K562 (cell line): ENCODE results near the gene ADD2. TPM values are rescaled to one million over a fixed set of nuclear protein-coding genes. Genes with fewer than 3 reads are reported as not detected.

Experiments used
- ATAC-seq: fragments of 200-7000 bp; cut with Tn5 transposase; 3 replicates; pipeline ENCODE4 v1.9.1; 2020; ENCODE audit warnings: moderate library complexity
- BruUV-seq: library from RNA; stranded (reverse); fragments of 400-500 nt; replicated peaks from 2 replicates; lab custom pipeline; 2021; lab: Mats Ljungman, UMichigan
- CTCF ChIA-PET: fragments of 300-600 bp; formaldehyde crosslinking; extraction: SDS; loops from one replicate; lab custom pipeline; 2021; ENCODE audit warnings: low intra/inter-chr PET ratio; lab: Yijun Ruan, JAX
- POLR2A ChIA-PET: fragments of 300-600, 350-650 bp; sonication (Branson Sonifier 250); formaldehyde crosslinking; extraction: SDS; loops from one replicate; lab custom pipeline; 2021; ENCODE audit warnings: antibody characterized with exemption, inconsistent platforms; lab: Yijun Ruan, JAX
- DNase-seq, 4 experiments: peaks; one replicate each; pipeline versions ENCODE4 v3.0.0 to v3.0.0-alpha.2; 2011 to 2018; ENCODE audit warnings: low spot score in 3 of 4, mixed read lengths in 3 of 4; ENCODE audit errors: extremely low read depth in 1 of 4
- FAIRE-seq: peaks from 2 replicates; lab custom pipeline; 2011; peaks lifted over from hg19 to GRCh38; lab: Jason Lieb, UNC
- H2AFZ ChIP-seq: 2 replicates; pipeline ENCODE4 v1.6.0; 2011; ENCODE audit warnings: low read depth, low read length, control low read depth, inconsistent platforms
- H3K27ac ChIP-seq: fragments of 200-600 bp; 3 replicates; pipeline ENCODE4 v1.8.0; 2011; ENCODE audit warnings: low read depth, mild to moderate bottlenecking, control low read depth, inconsistent platforms, low read length, moderate library complexity, mixed read lengths; ENCODE audit errors: extremely low read depth
- H3K27me3 ChIP-seq, 2 experiments: fragments of 300-600 bp in 1 of 2; 2 replicates in 1 of 2; 3 replicates in 1 of 2; pipeline versions ENCODE4 v1.6.0 to v1.8.0; 2011; ENCODE audit warnings: inconsistent platforms in 2 of 2, low read length in 2 of 2, mild to moderate bottlenecking in 1 of 2, mixed read lengths in 1 of 2, moderate library complexity in 1 of 2; ENCODE audit not compliant: control insufficient read depth in 2 of 2, insufficient read depth in 2 of 2
- H3K36me3 ChIP-seq: fragments of 300-600 bp; 3 replicates; pipeline ENCODE4 v1.8.0; 2011; ENCODE audit warnings: mild to moderate bottlenecking, low read length, inconsistent platforms; ENCODE audit not compliant: control insufficient read depth, insufficient read depth
- H3K4me1 ChIP-seq, 2 experiments: fragments of 200-600 bp in 1 of 2; replicated peaks in 1 of 2; 2 replicates in 1 of 2; 3 replicates in 1 of 2; pipeline versions ENCODE4 v1.5.1 to v1.8.0; 2011; ENCODE audit warnings: inconsistent platforms in 2 of 2, low read length in 2 of 2, mild to moderate bottlenecking in 1 of 2, mixed read lengths in 1 of 2, moderate library complexity in 1 of 2; ENCODE audit not compliant: control insufficient read depth in 2 of 2, insufficient read depth in 2 of 2
- H3K4me2 ChIP-seq: 2 replicates; pipeline ENCODE4 v1.6.1; 2011; ENCODE audit warnings: low read length, control low read depth, inconsistent platforms, mixed read lengths; ENCODE audit not compliant: insufficient read depth
- H3K4me3 ChIP-seq: fragments of 200-600 bp; sonication (generic), shearing (Covaris generic); 2 replicates; pipeline ENCODE4 v1.5.1; 2016; ENCODE audit warnings: control low read depth, inconsistent platforms
- H3K79me2 ChIP-seq: fragments of 200-600 bp; 3 replicates; pipeline ENCODE4 v1.8.0; 2011; ENCODE audit warnings: low read length, inconsistent platforms; ENCODE audit not compliant: control insufficient read depth, insufficient read depth
- H3K9ac ChIP-seq, 2 experiments: 2 replicates each; pipeline versions ENCODE4 v1.6.0 to v1.6.1; 2011; ENCODE audit warnings: low read depth in 2 of 2, low read length in 2 of 2, control low read depth in 1 of 2, inconsistent platforms in 1 of 2, mild to moderate bottlenecking in 1 of 2, mixed read lengths in 1 of 2; ENCODE audit not compliant: insufficient read depth in 1 of 2
- H3K9me1 ChIP-seq: one replicate; pipeline ENCODE4 v1.6.0; 2011; ENCODE audit warnings: inconsistent platforms, mild to moderate bottlenecking, low read length, moderate library complexity; ENCODE audit not compliant: control insufficient read depth, insufficient read depth
- H3K9me3 ChIP-seq: replicated peaks from 2 replicates; pipeline ENCODE4 v1.5.1; 2011; ENCODE audit warnings: low read depth, low read length, inconsistent platforms; ENCODE audit not compliant: control insufficient read depth, insufficient read depth
- H4K20me1 ChIP-seq: replicated peaks from 2 replicates; pipeline ENCODE4 v1.6.1; 2011; ENCODE audit warnings: low read length, inconsistent platforms, mixed read lengths; ENCODE audit not compliant: control insufficient read depth, insufficient read depth
- ADNP ChIP-seq: fragments of 200-800 bp; sonication (Bioruptor generic); IDR thresholded peaks from 2 replicates; pipeline ENCODE4 v1.6.1; 2016; ENCODE audit warnings: missing genetic modification characterization, missing compliant biosample characterization
- ATF4 ChIP-seq: fragments of 450-650 bp; formaldehyde crosslinking; IDR thresholded peaks from 2 replicates; pipeline ENCODE4 v1.4.0; 2022; ENCODE audit warnings: mild to moderate bottlenecking, moderate library complexity
- CEBPB ChIP-seq: fragments of 450-650 bp; IDR thresholded peaks from 2 replicates; pipeline ENCODE4 v1.6.1; 2016; ENCODE audit warnings: missing genetic modification characterization, missing compliant biosample characterization
- CTCFL ChIP-seq: IDR thresholded peaks from 2 replicates; pipeline ENCODE4 v1.6.1; 2011; ENCODE audit warnings: borderline replicate concordance, low read depth, mild to moderate bottlenecking, moderate library complexity, low read length; ENCODE audit not compliant: insufficient read depth, poor library complexity, severe bottlenecking
- FOXA1 ChIP-seq: fragments of 450-650 bp; IDR thresholded peaks from 2 replicates; pipeline ENCODE4 v1.6.1; 2016; ENCODE audit warnings: mild to moderate bottlenecking, borderline replicate concordance
- HLTF ChIP-seq: fragments of 450-650 bp; IDR thresholded peaks from 2 replicates; pipeline ENCODE4 v1.6.1; 2016
- HNRNPUL1 ChIP-seq: fragments of 200-400 bp; formaldehyde crosslinking; IDR thresholded peaks from 2 replicates; pipeline ENCODE4 v1.6.1; 2017; ENCODE audit warnings: low read length
- MNT ChIP-seq, 2 experiments: fragments of 450-650 bp; conservative IDR thresholded peaks; 2 replicates each; pipeline ENCODE4 v1.6.1; 2017; ENCODE audit warnings: mild to moderate bottlenecking in 2 of 2, moderate library complexity in 2 of 2
- PURB ChIP-seq: sonication (generic); formaldehyde crosslinking; IDR thresholded peaks from 2 replicates; pipeline ENCODE4 v1.9.0; 2021; ENCODE audit warnings: low read depth, mild to moderate bottlenecking, missing genetic modification reagents
- SFPQ ChIP-seq: fragments of 200-400 bp; formaldehyde crosslinking; IDR thresholded peaks from 2 replicates; pipeline ENCODE4 v1.6.1; 2017; ENCODE audit warnings: mild to moderate bottlenecking, low read depth, low read length, moderate library complexity
- SMARCA5 ChIP-seq: fragments of 450-650 bp; IDR thresholded peaks from 2 replicates; pipeline ENCODE4 v1.6.1; 2016
- TCF15 ChIP-seq: fragments of 250-450 bp; sonication (Bioruptor Pico); IDR thresholded peaks from 2 replicates; pipeline ENCODE4 v1.8.0; 2022; ENCODE audit warnings: moderate library complexity, mild to moderate bottlenecking, inconsistent platforms
- ZNF316 ChIP-seq: fragments of 450-650 bp; IDR thresholded peaks from 2 replicates; pipeline ENCODE4 v1.6.1; 2016
- ZNF79 ChIP-seq: fragments of 250-450 bp; sonication (Bioruptor Pico); IDR thresholded peaks from 2 replicates; pipeline ENCODE4 v1.4.0; 2020; ENCODE audit warnings: low read depth, mild to moderate bottlenecking, moderate library complexity
- WGBS: fragments of 100-300 bp; shearing (Covaris generic); methylation state at CpG from one replicate; pipeline ENCODE4 v1.1.6; 2016; ENCODE audit warnings: low coverage, mixed read lengths; ENCODE audit not compliant: insufficient coverage; ENCODE audit errors: missing lambda C conversion rate; 5-methylcytosine and 5-hydroxymethylcytosine counted together
- in situ Hi-C: fragments of 300-500 bp; cut with MboI; formaldehyde crosslinking; loops from 4 replicates; pipeline ENCODE4 v1.15.0; 2018; ENCODE audit warnings: inconsistent platforms, mixed read lengths
- intact Hi-C: fragments of 100-400 bp; cut with micrococcal nuclease; formaldehyde crosslinking; loops from 2 replicates; pipeline ENCODE4 v1.14.2; 2022
- polyA plus RNA-seq, 8 experiments: library from polyadenylated mRNA; depleted of rRNA in 4 of 8; stranded (reverse) in 5 of 8; unstranded in 3 of 8; fragments of >200 nt; fragmentation: Nextera tagmentation in 2 of 8; fragmentation: Illumina TruSeq in 1 of 8; extraction: Ambion mirVana in 2 of 8; extraction: Trizol in 1 of 8; gene quantifications; 2 replicates each; pipeline versions ENCODE4 v1.2.1 to v1.2.3, GENCODE V29; 2011 to 2014; ENCODE audit warnings: inconsistent platforms in 1 of 8, missing spikeins in 1 of 8
- total RNA-seq, 7 experiments: library from RNA; depleted of rRNA in 6 of 7; stranded (reverse); fragments of >200 nt in 6 of 7; fragmentation: Illumina TruSeq in 2 of 7; extraction: Trizol in 2 of 7; gene quantifications; 2 replicates each; pipeline versions ENCODE4 v1.2.1 to v1.2.3, GENCODE V29; 2011 to 2021; ENCODE audit warnings: low replicate concordance in 1 of 7

Gene ADD2
- total and polyA plus RNA-seq, 9 of the 15 experiments (the other 6 are each of a cell fraction or from before 2014, with no cell fraction given): 3.5 to 63.0 (median 36.2) TPM

GRCh38 chr2:70730730-70731129 lies 37.3 kb downstream of the ADD2 start:
- Histone ChIP-seq H3K4me2 (no peak overlapping the region), H2AFZ (no peak overlapping the region), H3K9me3 (no peaks in the 10 kb centered on the region), H4K20me1 (no peaks in the 10 kb centered on the region), H3K27me3 (no peaks in the 10 kb centered on the region), H3K27ac (no peak overlapping the region), H3K4me1 (peaks cover 3 to 12% of the 10 kb centered on the region in 2 experiments; a peak in 3 of 5 replicates), H3K36me3 (no peaks in the 10 kb centered on the region), H3K79me2 (0 out of 3 replicates have a peak, but pooled peaks cover 4% of the 10 kb centered on the region), H3K9ac (no peak overlapping the region), H3K4me3 (no peak overlapping the region), H3K9me1 (no peaks in the 10 kb centered on the region)
- TF ChIP-seq ZNF79 (CRISPR knock-in tag): no peak
- no peak for TF ChIP-seq ADNP
- no peak for TF ChIP-seq MNT (conservative IDR thresholded peaks at IDR 0.05)
- no peak for TF ChIP-seq ZNF316
- no peak for TF ChIP-seq SFPQ
- TF ChIP-seq CTCFL: no peak
- no peak for TF ChIP-seq TCF15 (CRISPR knock-in tag)
- TF ChIP-seq FOXA1: no peak
- TF ChIP-seq HLTF: no peak
- TF ChIP-seq HNRNPUL1: no peak
- TF ChIP-seq SMARCA5: no peak
- no peak for TF ChIP-seq CEBPB (tag)
- no peak for TF ChIP-seq PURB (CRISPR knock-in tag)
- no peak for TF ChIP-seq ATF4
- intact Hi-C loops (no loop called here), in situ Hi-C loops (no loop called here)
- DNase-seq (no peak), FAIRE-seq (no peak), ATAC-seq (no peak)
- CTCF ChIA-PET: no interaction called here
- WGBS: 64% methylated on average over 2 of the region's 2 CpGs
- POLR2A ChIA-PET: no interaction called here
- no TSS peak for BruUV-seq
